Stimulated activated naive CD4-positive, alpha-beta T cell (primary cell): ENCODE data around the gene GRM5.
"Not testable (repeated sequence)": the region's sequence is repeated elsewhere in the genome, so short reads cannot be mapped to it uniquely, and the experiment has no call there.

Experiments
- DNase-seq, 6 experiments: peaks; one replicate each; lab custom pipeline; 2025; lab: John Stamatoyannopoulos, UW

Gene GRM5

GRCh38 chr11:88495836-88496235 lies 569.9 kb downstream of the GRM5 start:
- DNase-seq, result no peak

- DNase-seq, result no peak
These were observed 570.9 kb downstream of the GRM5 start for GRCh38 chr11:88494848-88495247.

- DNase-seq, result no peak
These were observed 574.1 kb downstream of the GRM5 start for GRCh38 chr11:88491674-88492073.

- no peak for DNase-seq
These were observed 576.8 kb downstream of the GRM5 start for GRCh38 chr11:88489030-88489429.

GRCh38 chr11:88487646-88488045 lies 578.1 kb downstream of the GRM5 start:
- no peak for DNase-seq

- peak in 1 of 6 experiments; percentile 9 for DNase-seq
These were observed 580.7 kb downstream of the GRM5 start for GRCh38 chr11:88484873-88485621.

GRCh38 chr11:88482871-88483301 lies 582.9 kb downstream of the GRM5 start:
- no peak for DNase-seq

GRCh38 chr11:88480223-88480622 lies 585.6 kb downstream of the GRM5 start:
- no peak for DNase-seq

GRCh38 chr11:88478136-88478815 lies 587.5 kb downstream of the GRM5 start:
- DNase-seq, result no peak

- DNase-seq, result no peak
These were observed 589.8 kb downstream of the GRM5 start for GRCh38 chr11:88475991-88476418.

GRCh38 chr11:88474655-88475054 lies 591.1 kb downstream of the GRM5 start:
- DNase-seq, result no peak

GRCh38 chr11:88469561-88470225 lies 596.1 kb downstream of the GRM5 start:
- no peak for DNase-seq

GRCh38 chr11:88464528-88464927 lies 601.3 kb downstream of the GRM5 start:
- no peak for DNase-seq

- not testable (repeated sequence) for DNase-seq
These were observed 602.5 kb downstream of the GRM5 start for GRCh38 chr11:88463301-88463700.

GRCh38 chr11:88458047-88458446 lies 607.7 kb downstream of the GRM5 start:
- not testable (repeated sequence) for DNase-seq

- no peak for DNase-seq
These were observed 609.8 kb downstream of the GRM5 start for GRCh38 chr11:88455974-88456373.

GRCh38 chr11:88454881-88455280 lies 610.9 kb downstream of the GRM5 start:
- DNase-seq, result no peak
